Mononuclear cell (primary cell): ENCODE data around the gene NCAPG2. TPM values are rescaled to one million over a fixed set of nuclear protein-coding genes. Genes with fewer than 3 reads are reported as not detected.

Experiments used
- H3K27me3 ChIP-seq: 2 replicates; pipeline ENCODE4 v1.6.0; 2011; ENCODE audit warnings: low read length, control low read depth; ENCODE audit not compliant: insufficient read depth
- H3K4me1 ChIP-seq: 2 replicates; pipeline ENCODE4 v1.5.1; 2011; ENCODE audit warnings: mild to moderate bottlenecking, low read length, control low read depth; ENCODE audit not compliant: insufficient read depth
- H3K4me3 ChIP-seq: 2 replicates; pipeline ENCODE4 v1.5.1; 2011; ENCODE audit warnings: mild to moderate bottlenecking, low read length, moderate library complexity
- H3K9me3 ChIP-seq: 2 replicates; pipeline ENCODE4 v1.5.1; 2011; ENCODE audit warnings: low read depth, mild to moderate bottlenecking, control low read depth, low read length
- total RNA-seq: library from RNA; depleted of rRNA; stranded (reverse); fragments of >200 nt; gene quantifications from one replicate; pipeline ENCODE4 v1.2.3, GENCODE V29; 2012

NCAPG2 gene, protein sequence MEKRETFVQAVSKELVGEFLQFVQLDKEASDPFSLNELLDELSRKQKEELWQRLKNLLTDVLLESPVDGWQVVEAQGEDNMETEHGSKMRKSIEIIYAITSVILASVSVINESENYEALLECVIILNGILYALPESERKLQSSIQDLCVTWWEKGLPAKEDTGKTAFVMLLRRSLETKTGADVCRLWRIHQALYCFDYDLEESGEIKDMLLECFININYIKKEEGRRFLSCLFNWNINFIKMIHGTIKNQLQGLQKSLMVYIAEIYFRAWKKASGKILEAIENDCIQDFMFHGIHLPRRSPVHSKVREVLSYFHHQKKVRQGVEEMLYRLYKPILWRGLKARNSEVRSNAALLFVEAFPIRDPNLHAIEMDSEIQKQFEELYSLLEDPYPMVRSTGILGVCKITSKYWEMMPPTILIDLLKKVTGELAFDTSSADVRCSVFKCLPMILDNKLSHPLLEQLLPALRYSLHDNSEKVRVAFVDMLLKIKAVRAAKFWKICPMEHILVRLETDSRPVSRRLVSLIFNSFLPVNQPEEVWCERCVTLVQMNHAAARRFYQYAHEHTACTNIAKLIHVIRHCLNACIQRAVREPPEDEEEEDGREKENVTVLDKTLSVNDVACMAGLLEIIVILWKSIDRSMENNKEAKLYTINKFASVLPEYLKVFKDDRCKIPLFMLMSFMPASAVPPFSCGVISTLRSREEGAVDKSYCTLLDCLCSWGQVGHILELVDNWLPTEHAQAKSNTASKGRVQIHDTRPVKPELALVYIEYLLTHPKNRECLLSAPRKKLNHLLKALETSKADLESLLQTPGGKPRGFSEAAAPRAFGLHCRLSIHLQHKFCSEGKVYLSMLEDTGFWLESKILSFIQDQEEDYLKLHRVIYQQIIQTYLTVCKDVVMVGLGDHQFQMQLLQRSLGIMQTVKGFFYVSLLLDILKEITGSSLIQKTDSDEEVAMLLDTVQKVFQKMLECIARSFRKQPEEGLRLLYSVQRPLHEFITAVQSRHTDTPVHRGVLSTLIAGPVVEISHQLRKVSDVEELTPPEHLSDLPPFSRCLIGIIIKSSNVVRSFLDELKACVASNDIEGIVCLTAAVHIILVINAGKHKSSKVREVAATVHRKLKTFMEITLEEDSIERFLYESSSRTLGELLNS
- total RNA-seq = 2.9 TPM

GRCh38 chr7:158704524-158705233 is at the start of gene NCAPG2:
Gene NCAPG2, minus strand, starts transcription at chr7:158704804. Its CDS starts 2,905 bp downstream, at chr7:158701899.
- H3K27me3 ChIP-seq = no peaks in the 10 kb centered on the region
- peaks cover 31% of the 10 kb centered on the region for H3K4me1 ChIP-seq
- H3K4me3 ChIP-seq = peak within 1 kb of the TSS; percentile 75
- no peaks in the 10 kb centered on the region for H3K9me3 ChIP-seq

GRCh38 chr7:158753900-158754299 is 49.3 kb upstream of the NCAPG2 start:
- Histone ChIP-seq H3K27me3 (no peaks in the 10 kb centered on the region), H3K4me3 (no peak overlapping the region), H3K4me1 (no peaks in the 10 kb centered on the region)

GRCh38 chr7:158751751-158752150 is 47.1 kb upstream of the NCAPG2 start:
- Histone ChIP-seq H3K9me3 (no peaks in the 10 kb centered on the region), H3K27me3 (no peaks in the 10 kb centered on the region), H3K4me3 (no peak overlapping the region)

More at GRCh38 chr7:158753900-158754299, 49.3 kb upstream of the NCAPG2 start:
- no peaks in the 10 kb centered on the region for H3K9me3 ChIP-seq

DNA sequence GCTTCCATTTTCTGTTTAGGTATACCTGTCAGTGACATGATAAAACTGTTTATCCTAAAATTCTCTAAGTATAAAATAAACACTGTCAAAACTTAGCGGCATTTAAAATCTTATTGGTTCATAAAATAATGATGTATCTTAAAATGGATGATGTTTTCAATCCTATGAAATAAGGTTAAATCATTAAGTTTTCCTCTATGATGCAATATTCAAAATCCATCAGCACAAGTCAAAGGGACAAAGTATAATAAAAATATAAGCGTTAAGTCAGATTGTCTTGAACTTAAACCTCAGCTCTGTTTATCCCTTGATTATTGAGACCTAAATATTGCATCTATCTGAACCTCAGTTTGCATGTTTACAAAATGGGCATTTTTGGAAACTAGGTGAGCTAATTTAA is 46.6 kb upstream of the NCAPG2 start:
- Histone ChIP-seq H3K9me3 (no peaks in the 10 kb centered on the region), H3K4me1 (no peaks in the 10 kb centered on the region), H3K4me3 (no peak overlapping the region), H3K27me3 (no peaks in the 10 kb centered on the region)

More at GRCh38 chr7:158751751-158752150, 47.1 kb upstream of the NCAPG2 start:
- H3K4me1 ChIP-seq = no peaks in the 10 kb centered on the region

DNA sequence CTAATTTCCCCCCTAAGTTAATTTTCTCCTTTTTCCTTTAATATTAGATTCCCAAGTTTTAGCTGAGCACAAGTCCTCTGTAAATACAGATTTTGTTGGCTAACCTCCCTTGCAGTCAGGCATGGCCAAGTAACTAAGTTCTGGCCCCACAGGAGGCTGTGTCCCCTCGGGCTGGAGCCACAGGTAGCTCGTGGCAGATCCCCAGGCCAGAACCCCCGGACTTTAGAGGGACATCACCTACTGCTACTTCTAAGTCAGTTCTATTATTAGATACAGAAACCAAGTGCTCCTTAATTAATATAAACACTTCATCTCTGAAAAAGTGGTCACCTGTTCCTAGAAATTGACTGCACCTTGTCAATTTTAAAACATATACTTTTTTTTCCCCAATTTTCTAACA is 46.1 kb upstream of the NCAPG2 start:
- Histone ChIP-seq H3K4me1 (no peaks in the 10 kb centered on the region), H3K27me3 (no peaks in the 10 kb centered on the region), H3K4me3 (no peak overlapping the region), H3K9me3 (no peaks in the 10 kb centered on the region)

DNA sequence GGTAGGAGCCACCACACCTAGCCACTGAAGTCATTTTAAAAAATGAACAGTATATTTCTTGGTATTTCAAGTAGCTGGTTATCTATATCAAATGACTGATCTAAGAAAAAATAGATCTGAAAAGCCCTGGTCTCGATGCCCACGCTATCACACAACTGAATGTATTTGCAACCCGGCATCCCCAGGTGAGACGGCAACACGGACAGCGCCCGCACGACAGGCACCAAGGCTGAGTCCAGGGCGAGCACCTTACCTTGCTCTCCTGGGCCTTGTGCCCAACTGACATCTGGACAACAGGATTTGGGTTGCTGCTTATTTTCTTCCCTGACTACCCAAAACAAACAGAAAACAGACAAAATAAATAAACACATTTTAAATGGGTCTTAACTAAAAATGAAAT is 44.8 kb upstream of the NCAPG2 start:
- Histone ChIP-seq H3K4me3 (no peak overlapping the region), H3K9me3 (no peaks in the 10 kb centered on the region), H3K4me1 (no peaks in the 10 kb centered on the region), H3K27me3 (no peaks in the 10 kb centered on the region)

- H3K4me3 ChIP-seq = no peak overlapping the region
- H3K4me1 ChIP-seq = no peaks in the 10 kb centered on the region
- no peaks in the 10 kb centered on the region for H3K9me3 ChIP-seq
- no peaks in the 10 kb centered on the region for H3K27me3 ChIP-seq
Measured at GRCh38 chr7:158748335-158748734, 43.7 kb upstream of the NCAPG2 start.

DNA sequence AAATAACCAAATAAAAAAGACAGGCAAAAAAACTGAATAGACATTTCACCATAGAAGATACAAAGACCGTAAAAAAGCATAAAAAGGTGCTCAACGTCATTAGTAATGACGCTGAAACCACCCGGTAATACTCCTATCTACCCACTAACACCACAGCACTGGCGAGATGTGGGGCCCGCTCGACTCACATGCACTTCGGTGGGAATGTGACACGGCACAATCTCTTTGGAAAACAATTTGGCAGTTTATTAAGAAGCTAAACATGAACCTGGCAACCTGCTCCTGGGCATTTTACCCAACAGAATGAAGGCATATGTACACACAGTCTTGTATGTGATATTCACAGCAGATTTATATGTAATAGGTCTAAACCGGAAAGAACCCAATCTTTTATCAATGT is 42.8 kb upstream of the NCAPG2 start:
- H3K27me3 ChIP-seq = no peaks in the 10 kb centered on the region

GRCh38 chr7:158746957-158747356 is 42.4 kb upstream of the NCAPG2 start:
- H3K9me3 ChIP-seq = no peaks in the 10 kb centered on the region
- H3K4me3 ChIP-seq = no peak overlapping the region
- no peaks in the 10 kb centered on the region for H3K4me1 ChIP-seq
- H3K27me3 ChIP-seq = no peaks in the 10 kb centered on the region

More for the DNA sequence above, 42.8 kb upstream of the NCAPG2 start:
- H3K4me3 ChIP-seq = no peak overlapping the region
- no peaks in the 10 kb centered on the region for H3K4me1 ChIP-seq
- H3K9me3 ChIP-seq = no peaks in the 10 kb centered on the region

GRCh38 chr7:158745057-158745715 is 40.6 kb upstream of the NCAPG2 start:
- Histone ChIP-seq H3K4me1 (peaks cover 9% of the 10 kb centered on the region), H3K9me3 (no peaks in the 10 kb centered on the region), H3K4me3 (no peak overlapping the region), H3K27me3 (no peaks in the 10 kb centered on the region)

GRCh38 chr7:158744070-158744469 is 39.5 kb upstream of the NCAPG2 start:
- Histone ChIP-seq H3K9me3 (no peaks in the 10 kb centered on the region), H3K27me3 (no peaks in the 10 kb centered on the region), H3K4me3 (no peak overlapping the region), H3K4me1 (peaks cover 17% of the 10 kb centered on the region)

- H3K27me3 ChIP-seq = no peaks in the 10 kb centered on the region
- no peaks in the 10 kb centered on the region for H3K9me3 ChIP-seq
- H3K4me3 ChIP-seq = no peak overlapping the region
- peaks cover 17% of the 10 kb centered on the region for H3K4me1 ChIP-seq
Measured at GRCh38 chr7:158743219-158743618, 38.6 kb upstream of the NCAPG2 start.

- Histone ChIP-seq H3K27me3 (no peaks in the 10 kb centered on the region), H3K4me3 (no peak overlapping the region), H3K9me3 (no peaks in the 10 kb centered on the region), H3K4me1 (peaks cover 17% of the 10 kb centered on the region)
Measured at GRCh38 chr7:158742065-158742821, 37.6 kb upstream of the NCAPG2 start.
